Measurements from ENCODE around the gene UQCC2. TPM values are rescaled to one million over a fixed set of nuclear protein-coding genes. Genes with fewer than 3 reads are reported as not detected.

UQCC2 gene
- total and polyA plus RNA-seq, 2 of the 8 experiments (the other 6 are each of a cell fraction or from before 2014, with no cell fraction given), result 52.1 to 104 TPM

- H3K36me3 ChIP-seq (ENCODE audit: control insufficient read depth in 2 of 4, insufficient read depth in 4 of 4, low read length in 3 of 4), result no peaks in the 10 kb centered on the region
- no peak overlapping the region for H2AK5ac ChIP-seq (ENCODE audit: low read depth, low read length)
- 81% methylated on average over 7 of the region's 7 CpGs; no CpG with 5 or more reads in 1 of the 2 experiments for WGBS, 2 experiments (ENCODE audit: extremely low coverage in 1 of 2, insufficient coverage in 1 of 2, insufficient read length in 1 of 2, insufficient replicate concordance in 2 of 2, low coverage in 1 of 2, low lambda C conversion rate in 2 of 2, missing lambda C conversion rate in 1 of 2)
- H4K91ac ChIP-seq (replicated peaks; ENCODE audit: insufficient read length, low read length), result no peak overlapping the region
- no peak overlapping the region for H3K9ac ChIP-seq (replicated peaks in 1 of 4; ENCODE audit: extremely low read depth in 1 of 4, low read depth in 3 of 4, low read length in 3 of 4)
- no peak overlapping the region for H2BK20ac ChIP-seq (ENCODE audit: low read length)
- H4K8ac ChIP-seq (ENCODE audit: extremely low read depth, insufficient read depth, low read length), result no peak overlapping the region
- no peak overlapping the region for H3K4me3 ChIP-seq (ENCODE audit: extremely low read depth in 1 of 4, insufficient read depth in 2 of 4, low read depth in 3 of 4, low read length in 4 of 4)
- no peaks in the 10 kb centered on the region for H3K9me3 ChIP-seq (ENCODE audit: insufficient read depth in 2 of 2, low read depth in 1 of 2, low read length in 1 of 2)
- TF ChIP-seq TEAD4 (IDR thresholded peaks at IDR 0.05; ENCODE audit: low read depth, low read length) (peak; percentile 82), KDM5A (IDR thresholded peaks at IDR 0.05; ENCODE audit: low read length) (no peak), POLR2AphosphoS5 (IDR thresholded peaks at IDR 0.05; ENCODE audit: low read depth, low read length) (no peak), SRF (IDR thresholded peaks at IDR 0.05; ENCODE audit: low read depth, low read length) (no peak)
- no peak overlapping the region for H3K27ac ChIP-seq (ENCODE audit: low read depth, low read length)
- H3K14ac ChIP-seq (ENCODE audit: insufficient read length), result no peak overlapping the region
- no peak overlapping the region for H2BK12ac ChIP-seq (ENCODE audit: low read depth, low read length)
- no peaks in the 10 kb centered on the region for H3K27me3 ChIP-seq (replicated peaks in 1 of 4; ENCODE audit: control insufficient read depth in 3 of 4, extremely low read depth in 1 of 4, insufficient read depth in 3 of 4, low read length in 3 of 4)
- no peak overlapping the region for H2BK15ac ChIP-seq (ENCODE audit: low read length)
- H3K4ac ChIP-seq (replicated peaks; ENCODE audit: insufficient read length, low read depth, low read length), result no peak overlapping the region
- DNase-seq (ENCODE audit: low read depth in 1 of 2, low spot score in 2 of 2) (no peak), FAIRE-seq (no peak)
- no peak overlapping the region for H3K23ac ChIP-seq (ENCODE audit: insufficient read length)
- H4K5ac ChIP-seq (ENCODE audit: insufficient read length, low read depth, low read length), result no peak overlapping the region
- no peak overlapping the region for H3K18ac ChIP-seq (ENCODE audit: extremely low read depth, low read length)
- no peaks in the 10 kb centered on the region for H3K79me2 ChIP-seq (ENCODE audit: control insufficient read depth in 1 of 2, insufficient read depth in 2 of 2, low read length in 2 of 2)
- no peak overlapping the region for H3K4me2 ChIP-seq (ENCODE audit: insufficient read depth in 1 of 2, low read depth in 2 of 2, low read length in 2 of 2)
- ChIA-PET POLR2A (ENCODE audit: partially characterized antibody) (interaction anchor here (1.6 to 3.0 kb wide), 2 partner anchors 15 to 22 kb away, joined by 7 to 10 read pairs; no protein-coding TSS in a partner anchor), CTCF (ENCODE audit: partially characterized antibody) (interaction anchor here (0.7 to 4.3 kb wide), 5 partner anchors 10 to 106 kb away, joined by 3 to 28 read pairs (median 4); no protein-coding TSS in a partner anchor)
- no peaks in the 10 kb centered on the region for H3K23me2 ChIP-seq (ENCODE audit: low read depth, low read length)
- no peaks in the 10 kb centered on the region for H4K20me1 ChIP-seq (replicated peaks in 1 of 2; ENCODE audit: control insufficient read depth in 1 of 2, insufficient read depth in 2 of 2, low read length in 2 of 2)
- no peak overlapping the region for H2BK120ac ChIP-seq (replicated peaks; ENCODE audit: low read depth, low read length)
- H3K79me1 ChIP-seq (ENCODE audit: low read depth, low read length), result no peaks in the 10 kb centered on the region
- no peak overlapping the region for H3K56ac ChIP-seq (replicated peaks; ENCODE audit: insufficient read length, low read depth, low read length)
- H3K4me1 ChIP-seq (replicated peaks in 1 of 4; ENCODE audit: control insufficient read depth in 3 of 4, insufficient read depth in 4 of 4, low read length in 3 of 4), result peaks cover 0 to 3% (median 1%) of the 10 kb centered on the region in 4 experiments; a peak in 2 of 7 replicates
- H2AFZ ChIP-seq (ENCODE audit: low read length), result no peak overlapping the region
- no peak overlapping the region for H2BK5ac ChIP-seq (ENCODE audit: low read depth, low read length)
Observed at GRCh38 chr6:33716379-33716778, 4.9 kb upstream of the UQCC2 start.
